HG03432 (cell line): ENCODE data around the gene GLUL.
"Not testable (repeated sequence)": the region's sequence is repeated elsewhere in the genome, so short reads cannot be mapped to it uniquely, and the experiment has no call there.

Experiments used
- ATAC-seq: cut with Tn5 transposase; IDR thresholded peaks from one replicate; pipeline ENCODE4 v1.9.1; 2021; ENCODE audit warnings: mild to moderate bottlenecking, moderate library complexity; ENCODE audit not compliant: unreplicated experiment

The GLUL gene

GRCh38 chr1:182395906-182396305 lies 4.3 kb upstream of the GLUL start:
- no peak for ATAC-seq

GRCh38 chr1:182394055-182394775 lies 2.6 kb upstream of the GLUL start:
- no peak for ATAC-seq

- peak; percentile 18 for ATAC-seq
Measured at GRCh38 chr1:182392050-182393028, 749 bp upstream of the GLUL start.

- ATAC-seq = no peak
Measured at GRCh38 chr1:182391028-182391361, 595 bp downstream of the GLUL start.

GRCh38 chr1:182389619-182390047 lies 2.0 kb downstream of the GLUL start:
- ATAC-seq = no peak

GRCh38 chr1:182388392-182389134 lies 3.0 kb downstream of the GLUL start:
- no peak for ATAC-seq

GRCh38 chr1:182387566-182387965 lies 4.0 kb downstream of the GLUL start:
- ATAC-seq = no peak

GRCh38 chr1:182386980-182387379 lies 4.6 kb downstream of the GLUL start:
- ATAC-seq = no peak

- no peak for ATAC-seq
Measured at GRCh38 chr1:182385885-182386853, 5.4 kb downstream of the GLUL start.

GRCh38 chr1:182384387-182384960 lies 7.1 kb downstream of the GLUL start:
- no peak for ATAC-seq

GRCh38 chr1:182383934-182384333 lies 7.7 kb downstream of the GLUL start:
- ATAC-seq = no peak

GRCh38 chr1:182383037-182383661 lies 8.4 kb downstream of the GLUL start:
- ATAC-seq = no peak

- no peak for ATAC-seq
Measured at GRCh38 chr1:182381962-182382819, 9.4 kb downstream of the GLUL start.

- ATAC-seq = no peak
Measured at GRCh38 chr1:182380199-182380598, 11.4 kb downstream of the GLUL start.

- ATAC-seq = not testable (repeated sequence)
Measured at GRCh38 chr1:182379781-182380180, 11.8 kb downstream of the GLUL start.

- no peak for ATAC-seq
Measured at GRCh38 chr1:182376936-182377574, 14.5 kb downstream of the GLUL start.

- no peak for ATAC-seq
Measured at GRCh38 chr1:182374101-182374834, 17.3 kb downstream of the GLUL start.
